HepG2 (cell line): ENCODE data around the gene MTA1. TPM values are rescaled to one million over a fixed set of nuclear protein-coding genes. Genes with fewer than 3 reads are reported as not detected.

Source experiments
- AGO1 ChIP-seq: fragments of 200-400 bp; formaldehyde crosslinking; IDR thresholded peaks from 2 replicates; pipeline ENCODE4 v1.6.1; 2017; ENCODE audit warnings: mild to moderate bottlenecking, low read depth, low read length, moderate library complexity; ENCODE audit not compliant: poor library complexity, severe bottlenecking
- NONO ChIP-seq, 2 experiments: fragments of 450-650 bp in 1 of 2; sonication (generic) in 1 of 2; formaldehyde crosslinking in 1 of 2; IDR thresholded peaks in 1 of 2; conservative IDR thresholded peaks in 1 of 2; 2 replicates each; pipeline versions ENCODE4 v1.6.1 to v1.8.0; 2017 to 2022; ENCODE audit warnings: mild to moderate bottlenecking in 1 of 2, missing genetic modification reagents in 1 of 2, moderate library complexity in 1 of 2
- NR2F6 ChIP-seq, 2 experiments: IDR thresholded peaks; 2 replicates each; pipeline ENCODE4 v1.6.1; 2016; ENCODE audit warnings: antibody characterized with exemption in 1 of 2, mild to moderate bottlenecking in 1 of 2
- PCBP1 ChIP-seq: fragments of 200-400 bp; formaldehyde crosslinking; IDR thresholded peaks from 2 replicates; pipeline ENCODE4 v1.6.1; 2017; ENCODE audit warnings: mild to moderate bottlenecking, low read depth, low read length, borderline replicate concordance
- ZEB1 ChIP-seq: IDR thresholded peaks from 2 replicates; pipeline ENCODE4 v1.6.1; 2012; ENCODE audit warnings: mild to moderate bottlenecking, low read depth, inconsistent platforms; ENCODE audit not compliant: insufficient replicate concordance
- polyA plus RNA-seq, 8 experiments: library from polyadenylated mRNA; depleted of rRNA in 3 of 8; stranded (reverse) in 7 of 8; unstranded in 1 of 8; fragments of >200 nt; fragmentation: Illumina TruSeq in 4 of 8; extraction: Trizol in 4 of 8; gene quantifications; 2 replicates each; pipeline versions ENCODE4 v1.2.1 to v1.2.3, GENCODE V29; 2011 to 2016; ENCODE audit warnings: low read depth in 4 of 8, missing spikeins in 1 of 8, mixed read lengths in 1 of 8; ENCODE audit not compliant: insufficient read depth in 1 of 8
- total RNA-seq, 5 experiments: library from RNA; depleted of rRNA; stranded (reverse); fragments of >200 nt; fragmentation: Illumina TruSeq; extraction: Trizol; gene quantifications; 2 replicates each; pipeline ENCODE4 v1.2.3, GENCODE V29; 2016; ENCODE audit warnings: low read depth in 1 of 5
- TF ChIP-seq, protein P1 (sequence below): sonication (generic); formaldehyde crosslinking; IDR thresholded peaks from 2 replicates; pipeline ENCODE4 v1.5.1; 2020; ENCODE audit warnings: mild to moderate bottlenecking, missing genetic modification reagents, moderate library complexity
- TF ChIP-seq, protein P2 (sequence below): sonication (generic); formaldehyde crosslinking; IDR thresholded peaks from 2 replicates; pipeline ENCODE4 v1.8.0; 2023; ENCODE audit warnings: mild to moderate bottlenecking, missing genetic modification reagents

Gene MTA1
- total and polyA plus RNA-seq, 2 of the 13 experiments (the other 11 are each of a cell fraction or from before 2014, with no cell fraction given) = 35.2 to 85.8 TPM

- TF ChIP-seq, protein P1, sequence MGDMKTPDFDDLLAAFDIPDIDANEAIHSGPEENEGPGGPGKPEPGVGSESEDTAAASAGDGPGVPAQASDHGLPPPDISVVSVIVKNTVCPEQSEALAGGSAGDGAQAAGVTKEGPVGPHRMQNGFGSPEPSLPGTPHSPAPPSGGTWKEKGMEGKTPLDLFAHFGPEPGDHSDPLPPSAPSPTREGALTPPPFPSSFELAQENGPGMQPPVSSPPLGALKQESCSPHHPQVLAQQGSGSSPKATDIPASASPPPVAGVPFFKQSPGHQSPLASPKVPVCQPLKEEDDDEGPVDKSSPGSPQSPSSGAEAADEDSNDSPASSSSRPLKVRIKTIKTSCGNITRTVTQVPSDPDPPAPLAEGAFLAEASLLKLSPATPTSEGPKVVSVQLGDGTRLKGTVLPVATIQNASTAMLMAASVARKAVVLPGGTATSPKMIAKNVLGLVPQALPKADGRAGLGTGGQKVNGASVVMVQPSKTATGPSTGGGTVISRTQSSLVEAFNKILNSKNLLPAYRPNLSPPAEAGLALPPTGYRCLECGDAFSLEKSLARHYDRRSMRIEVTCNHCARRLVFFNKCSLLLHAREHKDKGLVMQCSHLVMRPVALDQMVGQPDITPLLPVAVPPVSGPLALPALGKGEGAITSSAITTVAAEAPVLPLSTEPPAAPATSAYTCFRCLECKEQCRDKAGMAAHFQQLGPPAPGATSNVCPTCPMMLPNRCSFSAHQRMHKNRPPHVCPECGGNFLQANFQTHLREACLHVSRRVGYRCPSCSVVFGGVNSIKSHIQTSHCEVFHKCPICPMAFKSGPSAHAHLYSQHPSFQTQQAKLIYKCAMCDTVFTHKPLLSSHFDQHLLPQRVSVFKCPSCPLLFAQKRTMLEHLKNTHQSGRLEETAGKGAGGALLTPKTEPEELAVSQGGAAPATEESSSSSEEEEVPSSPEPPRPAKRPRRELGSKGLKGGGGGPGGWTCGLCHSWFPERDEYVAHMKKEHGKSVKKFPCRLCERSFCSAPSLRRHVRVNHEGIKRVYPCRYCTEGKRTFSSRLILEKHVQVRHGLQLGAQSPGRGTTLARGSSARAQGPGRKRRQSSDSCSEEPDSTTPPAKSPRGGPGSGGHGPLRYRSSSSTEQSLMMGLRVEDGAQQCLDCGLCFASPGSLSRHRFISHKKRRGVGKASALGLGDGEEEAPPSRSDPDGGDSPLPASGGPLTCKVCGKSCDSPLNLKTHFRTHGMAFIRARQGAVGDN = peak; percentile 48
- TF ChIP-seq NR2F6 (IDR thresholded peaks at IDR 0.05) (peak; percentile 52), NR2F6 (CRISPR knock-in tag; IDR thresholded peaks at IDR 0.05) (peak; percentile 70), NONO (IDR thresholded peaks at IDR 0.05) (no peak), NONO (CRISPR knock-in tag; conservative IDR thresholded peaks at IDR 0.05) (0 out of 2 replicates have a peak, but pooled peaks have one; percentile 5), ZEB1 (no peak), PCBP1 (0 out of 2 replicates have a peak, but pooled peaks have one; percentile 12), AGO1 (peak; percentile 89)
- TF ChIP-seq, protein P2, sequence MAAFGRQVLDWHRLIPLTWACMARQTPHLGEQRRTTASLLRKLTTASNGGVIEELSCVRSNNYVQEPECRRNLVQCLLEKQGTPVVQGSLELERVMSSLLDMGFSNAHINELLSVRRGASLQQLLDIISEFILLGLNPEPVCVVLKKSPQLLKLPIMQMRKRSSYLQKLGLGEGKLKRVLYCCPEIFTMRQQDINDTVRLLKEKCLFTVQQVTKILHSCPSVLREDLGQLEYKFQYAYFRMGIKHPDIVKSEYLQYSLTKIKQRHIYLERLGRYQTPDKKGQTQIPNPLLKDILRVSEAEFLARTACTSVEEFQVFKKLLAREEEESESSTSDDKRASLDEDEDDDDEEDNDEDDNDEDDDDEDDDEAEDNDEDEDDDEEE (CRISPR knock-in tag) = no peak
These were observed 67.9 kb downstream of the MTA1 start (continued) for GRCh38 chr14:105487449-105487985.
